ENCODE measurements around the gene TMEM212.
"Not testable (repeated sequence)": the region's sequence is repeated elsewhere in the genome, so short reads cannot be mapped to it uniquely, and the experiment has no call there.

Gene TMEM212

GRCh38 chr3:171836855-171837254 lies 6.3 kb upstream of the TMEM212 start:
- no peak for DNase-seq

- DNase-seq = no peak
Observed at GRCh38 chr3:171837698-171838097, 5.5 kb upstream of the TMEM212 start.

GRCh38 chr3:171838218-171838720 lies 4.9 kb upstream of the TMEM212 start:
- DNase-seq = no peak

- DNase-seq = no peak
Observed at GRCh38 chr3:171839270-171839669, 3.9 kb upstream of the TMEM212 start.

- DNase-seq = no peak
Observed at GRCh38 chr3:171840445-171840810, 2.7 kb upstream of the TMEM212 start.

GRCh38 chr3:171840811-171841619 lies 2.1 kb upstream of the TMEM212 start:
- no peak for DNase-seq

- DNase-seq = peak; percentile 59
Observed at GRCh38 chr3:171841620-171842000, 1.5 kb upstream of the TMEM212 start.

- DNase-seq = no peak
Observed at GRCh38 chr3:171844873-171845272, 1.7 kb downstream of the TMEM212 start.

GRCh38 chr3:171845481-171846284 lies 2.5 kb downstream of the TMEM212 start:
- no peak for DNase-seq

- no peak for DNase-seq
Observed at GRCh38 chr3:171846597-171846996, 3.4 kb downstream of the TMEM212 start.

- no peak for DNase-seq
Observed at GRCh38 chr3:171847133-171847532, 4.0 kb downstream of the TMEM212 start.

- no peak for DNase-seq
Observed at GRCh38 chr3:171847595-171848259, 4.6 kb downstream of the TMEM212 start.

- no peak for DNase-seq
Observed at GRCh38 chr3:171849617-171850319, 6.6 kb downstream of the TMEM212 start.

- DNase-seq = peak; percentile 60
Observed at GRCh38 chr3:171850320-171850959, 7.3 kb downstream of the TMEM212 start.

GRCh38 chr3:171850960-171851659 lies 8.0 kb downstream of the TMEM212 start:
- peak; percentile 72 for DNase-seq

- DNase-seq = no peak
Observed at GRCh38 chr3:171851660-171852058, 8.5 kb downstream of the TMEM212 start.

GRCh38 chr3:171854649-171855305 lies 11.6 kb downstream of the TMEM212 start:
- DNase-seq = no peak

- DNase-seq = not testable (repeated sequence)
Observed at GRCh38 chr3:171858770-171859169, 15.6 kb downstream of the TMEM212 start.

- DNase-seq = peak; percentile 33
Observed at GRCh38 chr3:171860830-171861535, 17.8 kb downstream of the TMEM212 start.

- DNase-seq = no peak
Observed at GRCh38 chr3:171862392-171862791, 19.2 kb downstream of the TMEM212 start.
